Cardiac muscle cell (in vitro differentiated cells and primary cell): Measurements from ENCODE around the gene MNT. TPM values are rescaled to one million over a fixed set of nuclear protein-coding genes. Genes with fewer than 3 reads are reported as not detected.

ENCODE experiments used
- DNase-seq, 2 donors: peaks; one replicate each; pipeline versions ENCODE4 v3.0.0 to v3.0.0-alpha.2; 2010 to 2017; ENCODE audit warnings: low read depth in 1 of 2, low spot score in 1 of 2
- H3K27ac ChIP-seq: fragments of 200-600 bp; sonication (generic); 2 replicates; pipeline ENCODE4 v1.5.1; 2016
- H3K27me3 ChIP-seq: fragments of 200-600 bp; sonication (generic); 2 replicates; pipeline ENCODE4 v1.6.0; 2016; ENCODE audit warnings: control low read depth
- H3K36me3 ChIP-seq: fragments of 200-600 bp; sonication (generic); 2 replicates; pipeline ENCODE4 v1.5.1; 2016; ENCODE audit warnings: control low read depth
- H3K4me1 ChIP-seq: fragments of 200-600 bp; sonication (generic); 2 replicates; pipeline ENCODE4 v1.8.1; 2017; ENCODE audit warnings: low read depth, mild to moderate bottlenecking, mixed run types
- H3K4me3 ChIP-seq: fragments of 200-600 bp; sonication (generic); 2 replicates; pipeline ENCODE4 v1.5.1; 2016; ENCODE audit warnings: mild to moderate bottlenecking
- H3K9me3 ChIP-seq: fragments of 200-600 bp; sonication (generic); 2 replicates; pipeline ENCODE4 v1.5.1; 2017; ENCODE audit warnings: low read depth, mild to moderate bottlenecking, control low read depth
- CTCF ChIP-seq: IDR thresholded peaks from 2 replicates; pipeline ENCODE4 v1.5.1; 2012; ENCODE audit warnings: low read depth, mild to moderate bottlenecking, low read length
- polyA plus RNA-seq: library from polyadenylated mRNA; unstranded; fragments of >200 nt; fragmentation: Nextera tagmentation; extraction: Ambion mirVana; gene quantifications from 2 replicates; pipeline ENCODE4 v1.2.1, GENCODE V29; 2016
- total RNA-seq: library from RNA; depleted of rRNA; stranded (reverse); fragments of >200 nt; gene quantifications from 2 replicates; pipeline ENCODE4 v1.2.3, GENCODE V29; 2016

MNT gene
- total and polyA plus RNA-seq, 2 experiments from 2014 or later = 7.3 to 17.4 TPM

GRCh38 chr17:2366747-2367494 lies 33.9 kb downstream of the MNT start:
- H3K4me3 ChIP-seq = no peak overlapping the region
- no peak overlapping the region for H3K27ac ChIP-seq
- no peaks in the 10 kb centered on the region for H3K4me1 ChIP-seq
- peak; percentile 43 for TF ChIP-seq CTCF
- no peaks in the 10 kb centered on the region for H3K27me3 ChIP-seq
- H3K36me3 ChIP-seq = no peaks in the 10 kb centered on the region
- peak in 1 of 2 donors; percentile 29 for DNase-seq
- H3K9me3 ChIP-seq = no peaks in the 10 kb centered on the region

GRCh38 chr17:2365132-2365531 lies 35.7 kb downstream of the MNT start:
- Histone ChIP-seq H3K4me1 (no peaks in the 10 kb centered on the region), H3K9me3 (no peaks in the 10 kb centered on the region), H3K27ac (no peak overlapping the region), H3K27me3 (no peaks in the 10 kb centered on the region), H3K36me3 (no peaks in the 10 kb centered on the region), H3K4me3 (no peak overlapping the region)
- DNase-seq = no peak
- TF ChIP-seq CTCF = no peak

- Histone ChIP-seq H3K36me3 (no peaks in the 10 kb centered on the region), H3K27me3 (no peaks in the 10 kb centered on the region)
These were observed 36.1 kb downstream of the MNT start for GRCh38 chr17:2364763-2365116.

GRCh38 chr17:2363851-2364762 lies 36.8 kb downstream of the MNT start:
- no peak for TF ChIP-seq CTCF
- no peak for DNase-seq
- no peaks in the 10 kb centered on the region for H3K36me3 ChIP-seq
- no peak overlapping the region for H3K4me3 ChIP-seq
- no peaks in the 10 kb centered on the region for H3K4me1 ChIP-seq
- no peak overlapping the region for H3K27ac ChIP-seq
- no peaks in the 10 kb centered on the region for H3K9me3 ChIP-seq
- no peaks in the 10 kb centered on the region for H3K27me3 ChIP-seq

More at GRCh38 chr17:2364763-2365116, 36.1 kb downstream of the MNT start:
- no peak for DNase-seq
- Histone ChIP-seq H3K4me3 (no peak overlapping the region), H3K9me3 (no peaks in the 10 kb centered on the region), H3K27ac (no peak overlapping the region), H3K4me1 (no peaks in the 10 kb centered on the region)
- no peak for TF ChIP-seq CTCF

- Histone ChIP-seq H3K9me3 (no peaks in the 10 kb centered on the region), H3K27ac (no peak overlapping the region), H3K27me3 (no peaks in the 10 kb centered on the region), H3K4me3 (no peak overlapping the region), H3K4me1 (no peaks in the 10 kb centered on the region), H3K36me3 (no peaks in the 10 kb centered on the region)
- no peak for DNase-seq
- TF ChIP-seq CTCF = no peak
These were observed 37.5 kb downstream of the MNT start for GRCh38 chr17:2363318-2363717.
